ENCODE measurements around the gene ZNF146. TPM values are rescaled to one million over a fixed set of nuclear protein-coding genes. Genes with fewer than 3 reads are reported as not detected.
A peak's percentile ranks its signal among the peaks of the same experiment; 100 is the strongest.
"Not testable (repeated sequence)": the region's sequence is repeated elsewhere in the genome, so short reads cannot be mapped to it uniquely, and the experiment has no call there.

Gene ZNF146
- total RNA-seq, result 10 to 100 TPM; 33.9 to 40.6 TPM
- long read RNA-seq, transcript ZNF146-201 (4 exons, 3,326 nt), result major isoform, 24 of 81 reads
- long read RNA-seq, transcript ZNF146-202 (3 exons, 3,780 nt), result minor isoform, 12 of 81 reads
- long read RNA-seq, transcript ZNF146-205 (3 exons, 533 nt), result minor isoform, 15 of 81 reads
- long read RNA-seq, partial matches to known transcripts, result 1 of 81 reads
- long read RNA-seq, other reads (novel, unspliced or antisense), result 26 of 81 reads

GRCh38 chr19:36214386-36215275 is at the start of gene ZNF146, which contains the start of gene ZNF565:
ZNF146 (plus strand) TSS chr19:36215106; CDS start chr19:36236441, 21,335 bp downstream.
ZNF565 (minus strand) TSS chr19:36214665; CDS start chr19:36201985, 12,680 bp downstream.
- peak; percentile 98 to 99 for DNase-seq
- intact Hi-C loops (cut with DNase I, micrococcal nuclease), result no loop called here
- ATAC-seq, result peak; percentile 94

- ATAC-seq, result peak; percentile 86
- peak; percentile 54 to 58 for DNase-seq
- intact Hi-C loops (cut with DNase I, micrococcal nuclease), result no loop called here
Observed at GRCh38 chr19:36169084-36169760, 45.7 kb upstream of the ZNF146 start.

- DNase-seq (no peak), ATAC-seq (no peak)
- intact Hi-C loops (cut with DNase I, micrococcal nuclease), result loop anchor here (5.0 kb wide), 1 partner anchor 46 kb away; no protein-coding TSS in a partner anchor
Observed at GRCh38 chr19:36172852-36173251, 42.1 kb upstream of the ZNF146 start.

- intact Hi-C loops (cut with DNase I, micrococcal nuclease), result loop anchor here (5.0 kb wide), 1 partner anchor 47 kb away; no protein-coding TSS in a partner anchor
- not testable (repeated sequence) for DNase-seq, ATAC-seq
Observed at GRCh38 chr19:36173846-36174245, 41.1 kb upstream of the ZNF146 start.

- intact Hi-C loops (cut with DNase I, micrococcal nuclease); DNase-seq; ATAC-seq: not testable (repeated sequence)
Observed at GRCh38 chr19:36179077-36179476, 35.8 kb upstream of the ZNF146 start.

- intact Hi-C loops (cut with DNase I, micrococcal nuclease), result no loop called here
- ATAC-seq, result no peak
- no peak for DNase-seq
Observed at GRCh38 chr19:36182612-36183244, 32.2 kb upstream of the ZNF146 start.

- intact Hi-C loops (cut with DNase I, micrococcal nuclease), result no loop called here
- ATAC-seq (no peak), DNase-seq (no peak)
Observed at GRCh38 chr19:36183245-36183628, 31.7 kb upstream of the ZNF146 start.

- ATAC-seq; DNase-seq; intact Hi-C loops (cut with DNase I, micrococcal nuclease): not testable (repeated sequence)
Observed at GRCh38 chr19:36186722-36187121, 28.2 kb upstream of the ZNF146 start.

- no peak for DNase-seq
- no peak for ATAC-seq
- intact Hi-C loops (cut with DNase I, micrococcal nuclease), result no loop called here
Observed at GRCh38 chr19:36196249-36196648, 18.7 kb upstream of the ZNF146 start.

- DNase-seq (no peak), ATAC-seq (no peak)
- intact Hi-C loops (cut with DNase I, micrococcal nuclease), result no loop called here
Observed at GRCh38 chr19:36198119-36198518, 16.8 kb upstream of the ZNF146 start.

- DNase-seq (no peak), ATAC-seq (no peak)
- intact Hi-C loops (cut with DNase I, micrococcal nuclease), result no loop called here
Observed at GRCh38 chr19:36201684-36202083, 13.2 kb upstream of the ZNF146 start.

- intact Hi-C loops (cut with DNase I, micrococcal nuclease), result no loop called here
- DNase-seq (no peak), ATAC-seq (no peak)
Observed at GRCh38 chr19:36203293-36203692, 11.6 kb upstream of the ZNF146 start.

GRCh38 chr19:36207605-36208252 is 7.2 kb upstream of the ZNF146 start:
- DNase-seq (no peak), ATAC-seq (no peak)
- intact Hi-C loops (cut with DNase I, micrococcal nuclease), result no loop called here

GRCh38 chr19:36209372-36209771 is 5.5 kb upstream of the ZNF146 start:
- ATAC-seq (no peak), DNase-seq (no peak)

GRCh38 chr19:36210497-36210896 is 4.4 kb upstream of the ZNF146 start:
- DNase-seq (no peak), ATAC-seq (no peak)
- intact Hi-C loops (cut with DNase I, micrococcal nuclease), result no loop called here

More at GRCh38 chr19:36209372-36209771, 5.5 kb upstream of the ZNF146 start:
- intact Hi-C loops (cut with DNase I, micrococcal nuclease), result no loop called here

GRCh38 chr19:36212895-36213294 is 2.0 kb upstream of the ZNF146 start:
- intact Hi-C loops (cut with DNase I, micrococcal nuclease), result no loop called here
- DNase-seq (no peak), ATAC-seq (no peak)

GRCh38 chr19:36215276-36216123 is 594 bp downstream of the ZNF146 start:
- DNase-seq (peak in 1 of 2 donors; percentile 37), ATAC-seq (peak; percentile 0)
- intact Hi-C loops (cut with DNase I, micrococcal nuclease), result no loop called here
